ENCODE results near the gene TET3. TPM values are rescaled to one million over a fixed set of nuclear protein-coding genes. Genes with fewer than 3 reads are reported as not detected.

Gene TET3
- total and polyA plus RNA-seq, 9 of the 15 experiments (the other 6 are each of a cell fraction or from before 2014, with no cell fraction given) = 0.35 to 16.3 (median 5.5) TPM

DNA sequence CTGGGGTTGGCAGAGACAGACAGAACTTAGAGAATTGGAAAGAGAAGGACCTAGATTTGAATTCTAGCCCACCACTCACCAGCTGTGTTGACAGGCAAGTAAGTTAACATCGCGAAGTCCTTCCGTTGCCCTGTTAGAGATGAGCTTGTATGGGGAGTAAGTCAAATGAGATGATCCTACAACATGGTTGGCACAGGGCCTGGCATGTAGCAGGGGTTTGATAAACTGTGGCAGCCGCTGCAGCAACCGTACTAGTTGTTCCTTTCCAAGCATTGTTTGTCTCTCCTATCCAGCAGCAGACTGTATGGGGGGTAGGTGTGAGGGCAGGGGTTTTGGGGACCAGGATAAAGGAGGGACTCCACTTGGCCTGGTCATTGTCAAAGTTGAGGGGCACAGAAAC lies 16.0 kb downstream of the TET3 start:
- POLR2A ChIA-PET = interaction anchor here (0.6 to 2.2 kb wide), 5 partner anchors 12 to 614 kb away, joined by 3 to 13 read pairs (median 4); no protein-coding TSS in a partner anchor
- Histone ChIP-seq H3K4me3 (no peak overlapping the region), H3K36me3 (ENCODE audit: control insufficient read depth, insufficient read depth, low read length) (peaks cover 4% of the 10 kb centered on the region; the same call in 2 of the 3 replicates), H3K27ac (ENCODE audit: extremely low read depth, low read depth, low read length) (no peak overlapping the region), H3K27me3 (ENCODE audit: control insufficient read depth in 2 of 2, insufficient read depth in 2 of 2, low read length in 2 of 2) (no peaks in the 10 kb centered on the region), H3K9me1 (ENCODE audit: control insufficient read depth, insufficient read depth, low read length) (no peaks in the 10 kb centered on the region), H2AFZ (ENCODE audit: low read depth, low read length) (no peak overlapping the region), H3K79me2 (ENCODE audit: control insufficient read depth, insufficient read depth, low read length) (peaks cover 92% of the 10 kb centered on the region), H3K9ac (ENCODE audit: insufficient read depth in 1 of 2, low read depth in 2 of 2, low read length in 2 of 2) (no peak overlapping the region), H4K20me1 (replicated peaks; ENCODE audit: control insufficient read depth, insufficient read depth, low read length) (peaks cover 10% of the 10 kb centered on the region; the same call in 1 of the 2 replicates), H3K4me1 (replicated peaks in 1 of 2; ENCODE audit: control insufficient read depth in 2 of 2, insufficient read depth in 2 of 2, low read length in 2 of 2) (peaks cover 35 to 46% of the 10 kb centered on the region in 2 experiments), H3K9me3 (replicated peaks; ENCODE audit: control insufficient read depth, insufficient read depth, low read depth, low read length) (no peaks in the 10 kb centered on the region), H3K4me2 (ENCODE audit: insufficient read depth, low read length) (no peak overlapping the region)
- ATAC-seq (no peak), DNase-seq (ENCODE audit: extremely low read depth in 1 of 4, low spot score in 3 of 4) (no peak), FAIRE-seq (no peak)
- in situ Hi-C loops (cut with MboI) (no loop called here), intact Hi-C loops (cut with micrococcal nuclease) (loop anchor here (5.0 kb wide), 2 partner anchors 37 to 142 kb away; no protein-coding TSS in a partner anchor)
- BruUV-seq (replicated peaks) = no TSS peak
- no peak for TF ChIP-seq RNF2 (IDR thresholded peaks at IDR 0.05)
- TF ChIP-seq SNIP1 (IDR thresholded peaks at IDR 0.05; ENCODE audit: low read depth) = no peak
- no peak for TF ChIP-seq C11orf30 (IDR thresholded peaks at IDR 0.05; ENCODE audit: low read depth)
- TF ChIP-seq ZZZ3 (IDR thresholded peaks at IDR 0.05) = no peak
- no peak for TF ChIP-seq ZNF121 (CRISPR knock-in tag; conservative IDR thresholded peaks at IDR 0.05)
- TF ChIP-seq, protein P1, sequence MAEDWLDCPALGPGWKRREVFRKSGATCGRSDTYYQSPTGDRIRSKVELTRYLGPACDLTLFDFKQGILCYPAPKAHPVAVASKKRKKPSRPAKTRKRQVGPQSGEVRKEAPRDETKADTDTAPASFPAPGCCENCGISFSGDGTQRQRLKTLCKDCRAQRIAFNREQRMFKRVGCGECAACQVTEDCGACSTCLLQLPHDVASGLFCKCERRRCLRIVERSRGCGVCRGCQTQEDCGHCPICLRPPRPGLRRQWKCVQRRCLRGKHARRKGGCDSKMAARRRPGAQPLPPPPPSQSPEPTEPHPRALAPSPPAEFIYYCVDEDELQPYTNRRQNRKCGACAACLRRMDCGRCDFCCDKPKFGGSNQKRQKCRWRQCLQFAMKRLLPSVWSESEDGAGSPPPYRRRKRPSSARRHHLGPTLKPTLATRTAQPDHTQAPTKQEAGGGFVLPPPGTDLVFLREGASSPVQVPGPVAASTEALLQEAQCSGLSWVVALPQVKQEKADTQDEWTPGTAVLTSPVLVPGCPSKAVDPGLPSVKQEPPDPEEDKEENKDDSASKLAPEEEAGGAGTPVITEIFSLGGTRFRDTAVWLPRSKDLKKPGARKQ (CRISPR knock-in tag; IDR thresholded peaks at IDR 0.05) = no peak
- no peak for TF ChIP-seq NCOA2 (IDR thresholded peaks at IDR 0.05; ENCODE audit: partially characterized antibody in 2 of 2)
- TF ChIP-seq, protein P2, sequence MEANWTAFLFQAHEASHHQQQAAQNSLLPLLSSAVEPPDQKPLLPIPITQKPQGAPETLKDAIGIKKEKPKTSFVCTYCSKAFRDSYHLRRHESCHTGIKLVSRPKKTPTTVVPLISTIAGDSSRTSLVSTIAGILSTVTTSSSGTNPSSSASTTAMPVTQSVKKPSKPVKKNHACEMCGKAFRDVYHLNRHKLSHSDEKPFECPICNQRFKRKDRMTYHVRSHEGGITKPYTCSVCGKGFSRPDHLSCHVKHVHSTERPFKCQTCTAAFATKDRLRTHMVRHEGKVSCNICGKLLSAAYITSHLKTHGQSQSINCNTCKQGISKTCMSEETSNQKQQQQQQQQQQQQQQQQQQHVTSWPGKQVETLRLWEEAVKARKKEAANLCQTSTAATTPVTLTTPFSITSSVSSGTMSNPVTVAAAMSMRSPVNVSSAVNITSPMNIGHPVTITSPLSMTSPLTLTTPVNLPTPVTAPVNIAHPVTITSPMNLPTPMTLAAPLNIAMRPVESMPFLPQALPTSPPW (CRISPR knock-in tag; IDR thresholded peaks at IDR 0.05) = no peak
- TF ChIP-seq SMAD3 (CRISPR knock-in tag; conservative IDR thresholded peaks at IDR 0.05) = no peak
- TF ChIP-seq ZNF3 (CRISPR knock-in tag; IDR thresholded peaks at IDR 0.05) = no peak
- TF ChIP-seq PHF20 (IDR thresholded peaks at IDR 0.05; ENCODE audit: partially characterized antibody) = no peak
- no peak for TF ChIP-seq ZBTB17 (CRISPR knock-in tag; IDR thresholded peaks at IDR 0.05)
- TF ChIP-seq RBM17 (IDR thresholded peaks at IDR 0.05; ENCODE audit: borderline replicate concordance, low read depth, low read length) = no peak
- no peak for TF ChIP-seq BCL6 (CRISPR knock-in tag; IDR thresholded peaks at IDR 0.05)
- TF ChIP-seq, protein P3, sequence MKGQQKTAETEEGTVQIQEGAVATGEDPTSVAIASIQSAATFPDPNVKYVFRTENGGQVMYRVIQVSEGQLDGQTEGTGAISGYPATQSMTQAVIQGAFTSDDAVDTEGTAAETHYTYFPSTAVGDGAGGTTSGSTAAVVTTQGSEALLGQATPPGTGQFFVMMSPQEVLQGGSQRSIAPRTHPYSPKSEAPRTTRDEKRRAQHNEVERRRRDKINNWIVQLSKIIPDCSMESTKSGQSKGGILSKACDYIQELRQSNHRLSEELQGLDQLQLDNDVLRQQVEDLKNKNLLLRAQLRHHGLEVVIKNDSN (CRISPR knock-in tag; IDR thresholded peaks at IDR 0.05) = no peak
- no peak for TF ChIP-seq MCM2 (IDR thresholded peaks at IDR 0.05; ENCODE audit: low read depth)
- 86% methylated on average over 5 of the region's 5 CpGs for WGBS (ENCODE audit: insufficient coverage, low coverage, missing lambda C conversion rate)
- CTCF ChIA-PET (ENCODE audit: low intra/inter-chr PET ratio) = no interaction called here

Data from K562 (cell line).